ENCODE results near the gene KCTD10.
"Not testable (repeated sequence)": the region's sequence is repeated elsewhere in the genome, so short reads cannot be mapped to it uniquely, and the experiment has no call there.

The KCTD10 gene

GRCh38 chr12:109446869-109447268 lies 30.2 kb downstream of the KCTD10 start:
- DNase-seq: no peak

GRCh38 chr12:109445191-109445609 lies 31.9 kb downstream of the KCTD10 start:
- no peak for DNase-seq

GRCh38 chr12:109444259-109444658 lies 32.8 kb downstream of the KCTD10 start:
- no peak for DNase-seq

- DNase-seq: no peak
These were observed 33.3 kb downstream of the KCTD10 start for GRCh38 chr12:109443794-109444193.

GRCh38 chr12:109440851-109441490 lies 36.1 kb downstream of the KCTD10 start:
- no peak for DNase-seq

- not testable (repeated sequence) for DNase-seq
These were observed 37.1 kb downstream of the KCTD10 start for GRCh38 chr12:109439951-109440350.

- no peak for DNase-seq
These were observed 37.9 kb downstream of the KCTD10 start for GRCh38 chr12:109439181-109439580.

GRCh38 chr12:109436188-109436560 lies 40.9 kb downstream of the KCTD10 start:
- no peak for DNase-seq

- DNase-seq: no peak
These were observed 41.5 kb downstream of the KCTD10 start for GRCh38 chr12:109435428-109436187.

GRCh38 chr12:109434582-109434981 lies 42.5 kb downstream of the KCTD10 start:
- DNase-seq: no peak

GRCh38 chr12:109433618-109434017 lies 43.5 kb downstream of the KCTD10 start:
- no peak for DNase-seq

- peak; percentile 27 to 75 for DNase-seq
These were observed 44.2 kb downstream of the KCTD10 start for GRCh38 chr12:109432842-109433304.

- no peak for DNase-seq
These were observed 44.7 kb downstream of the KCTD10 start for GRCh38 chr12:109432431-109432830.

GRCh38 chr12:109430244-109430643 lies 46.9 kb downstream of the KCTD10 start:
- no peak for DNase-seq

GRCh38 chr12:109428804-109429203 lies 48.3 kb downstream of the KCTD10 start:
- not testable (repeated sequence) for DNase-seq

GRCh38 chr12:109428037-109428629 lies 49.0 kb downstream of the KCTD10 start:
- peak; percentile 18 to 45 for DNase-seq

GRCh38 chr12:109423392-109423791 lies 53.7 kb downstream of the KCTD10 start:
- no peak for DNase-seq

- no peak for DNase-seq
These were observed 54.8 kb downstream of the KCTD10 start for GRCh38 chr12:109422251-109422650.

GRCh38 chr12:109421355-109422087 lies 55.6 kb downstream of the KCTD10 start:
- DNase-seq: no peak

GRCh38 chr12:109418848-109419480 lies 58.1 kb downstream of the KCTD10 start:
- no peak for DNase-seq

- DNase-seq: not testable (repeated sequence)
These were observed 71.0 kb downstream of the KCTD10 start for GRCh38 chr12:109406147-109406546.

- not testable (repeated sequence) for DNase-seq
These were observed 72.3 kb downstream of the KCTD10 start for GRCh38 chr12:109404841-109405240.
